Ovary (tissue), 9 donors: Measurements from ENCODE around the gene KCNA5. TPM values are rescaled to one million over a fixed set of nuclear protein-coding genes. Genes with fewer than 3 reads are reported as not detected.

Source experiments
- DNase-seq, 5 donors: peaks; one replicate each; pipeline ENCODE4 v3.0.0-alpha.2; 2019 to 2020
- H3K27ac ChIP-seq, 2 donors: fragments of 200-600 bp; one replicate each; pipeline versions ENCODE4 v1.5.1 to v1.8.0; 2019 to 2022
- H3K27me3 ChIP-seq: fragments of 200-600 bp; one replicate; pipeline ENCODE4 v1.8.0; 2022
- H3K36me3 ChIP-seq: fragments of 200-600 bp; sonication (generic); one replicate; pipeline ENCODE4 v1.5.1; 2019
- H3K4me1 ChIP-seq: one replicate; pipeline ENCODE4 v1.8.1; 2013; ENCODE audit warnings: mild to moderate bottlenecking, moderate library complexity; ENCODE audit not compliant: insufficient read depth
- H3K4me3 ChIP-seq: fragments of 200-600 bp; sonication (generic); one replicate; pipeline ENCODE4 v1.5.1; 2017
- H3K9me3 ChIP-seq, 2 donors: fragments of 200-600 bp in 1 of 2; sonication (generic) in 1 of 2; one replicate each; pipeline versions ENCODE4 v1.5.1 to v1.8.1; 2013 to 2019; ENCODE audit warnings: mild to moderate bottlenecking in 1 of 2, moderate library complexity in 1 of 2
- EP300 ChIP-seq: sonication (generic); formaldehyde crosslinking; IDR thresholded peaks from one replicate; pipeline ENCODE4 v1.6.1; 2017; ENCODE audit warnings: antibody characterized with exemption
- POLR2A ChIP-seq: fragments of 450-650 bp; IDR thresholded peaks from one replicate; pipeline ENCODE4 v1.6.1; 2017; ENCODE audit warnings: antibody characterized with exemption, mild to moderate bottlenecking, moderate library complexity
- WGBS, 3 donors: extraction: QIAGEN DNeasy Blood & Tissue Kit in 1 of 3; methylation state at CpG; one replicate each; pipeline versions ENCODE4 v1.1.5 to v1.1.7; 2013 to 2017; 5-methylcytosine and 5-hydroxymethylcytosine counted together
- intact Hi-C, 4 donors: fragments of 100-400 bp; cut with DNase I; formaldehyde crosslinking; loops; one replicate each; pipeline versions ENCODE4 v1.11.0 to v1.15.1; 2022 to 2023
- polyA plus RNA-seq, 2 donors: library from polyadenylated mRNA; stranded (reverse); fragments of 200-250 nt in 1 of 2; fragments of 350-450 nt in 1 of 2; fragmentation: Illumina TruSeq in 1 of 2; extraction: RNeasy Lipid Tissue Mini Kit (QIAGEN cat#74804) in 1 of 2; gene quantifications; one replicate each; pipeline ENCODE4 v1.2.3, GENCODE V29; 2013 to 2014
- total RNA-seq, 7 donors: library from RNA; depleted of rRNA in 2 of 7; stranded (reverse); fragments of >200 nt in 2 of 7; fragmentation: NEBNext Ultra II Directional in 3 of 7; extraction: Animal tissue kit (Norgen Biotek cat#: 25700) in 3 of 7; gene quantifications; one replicate each; pipeline versions ENCODE4 v1.1.0 to v1.2.4, GENCODE V29; 2016 to 2023
- TF ChIP-seq, protein P1 (sequence below), 3 donors: fragments of 450-650 bp in 2 of 3; fragments of 200-600 bp in 1 of 3; IDR thresholded peaks; one replicate each; pipeline versions ENCODE4 v1.5.1 to v1.8.0; 2016 to 2022; ENCODE audit warnings: antibody characterized with exemption in 3 of 3, mild to moderate bottlenecking in 1 of 3
- donor health status: DM: no; HTN: no; CAD: no; lungs with moderate emphysema.
- donor health status: DM: no; HTN: no; CAD: no.
- donor health status: Bipolar disorder and iron deficiency.
- donor health status: DM: yes; HTN: yes; CAD: no.
- donor health status: DM: no; HTN: no; CAD: no.
- donor health status: DM: yes; HTN: yes; CAD: no.

The KCNA5 gene
- total and polyA plus RNA-seq, 9 donors = 0.34 to 3.5 (median 0.74) TPM

DNA sequence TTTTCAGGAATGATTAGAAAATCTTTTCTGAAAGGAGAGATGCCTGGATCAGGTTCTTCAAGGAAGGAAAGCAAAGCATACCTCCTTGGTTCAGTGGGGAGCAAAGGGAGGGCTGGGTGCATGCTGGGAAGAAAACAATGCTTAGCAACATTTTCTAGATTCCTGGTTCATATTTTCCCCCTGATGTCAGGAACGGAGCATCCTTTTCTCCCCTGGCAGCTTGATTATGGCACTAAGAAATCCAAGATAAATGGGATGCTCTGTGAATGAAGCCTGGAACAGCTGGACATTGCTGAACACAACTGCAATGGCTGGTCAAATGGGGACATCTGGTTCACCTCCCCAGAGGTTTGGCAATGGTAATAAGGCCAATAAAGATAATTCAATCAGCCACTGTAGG lies 50.9 kb downstream of the KCNA5 start:
- no peaks in the 10 kb centered on the region for H3K4me1 ChIP-seq
- DNase-seq = no peak
- H3K27ac ChIP-seq = no peak overlapping the region
- no peaks in the 10 kb centered on the region for H3K9me3 ChIP-seq
- no peaks in the 10 kb centered on the region for H3K36me3 ChIP-seq
- H3K27me3 ChIP-seq = no peaks in the 10 kb centered on the region
- 11 to 13% (median 12%) methylated on average over 1 of the region's 1 CpG for WGBS, 3 donors
- TF ChIP-seq EP300 (no peak), POLR2A (no peak)
- TF ChIP-seq, protein P1, sequence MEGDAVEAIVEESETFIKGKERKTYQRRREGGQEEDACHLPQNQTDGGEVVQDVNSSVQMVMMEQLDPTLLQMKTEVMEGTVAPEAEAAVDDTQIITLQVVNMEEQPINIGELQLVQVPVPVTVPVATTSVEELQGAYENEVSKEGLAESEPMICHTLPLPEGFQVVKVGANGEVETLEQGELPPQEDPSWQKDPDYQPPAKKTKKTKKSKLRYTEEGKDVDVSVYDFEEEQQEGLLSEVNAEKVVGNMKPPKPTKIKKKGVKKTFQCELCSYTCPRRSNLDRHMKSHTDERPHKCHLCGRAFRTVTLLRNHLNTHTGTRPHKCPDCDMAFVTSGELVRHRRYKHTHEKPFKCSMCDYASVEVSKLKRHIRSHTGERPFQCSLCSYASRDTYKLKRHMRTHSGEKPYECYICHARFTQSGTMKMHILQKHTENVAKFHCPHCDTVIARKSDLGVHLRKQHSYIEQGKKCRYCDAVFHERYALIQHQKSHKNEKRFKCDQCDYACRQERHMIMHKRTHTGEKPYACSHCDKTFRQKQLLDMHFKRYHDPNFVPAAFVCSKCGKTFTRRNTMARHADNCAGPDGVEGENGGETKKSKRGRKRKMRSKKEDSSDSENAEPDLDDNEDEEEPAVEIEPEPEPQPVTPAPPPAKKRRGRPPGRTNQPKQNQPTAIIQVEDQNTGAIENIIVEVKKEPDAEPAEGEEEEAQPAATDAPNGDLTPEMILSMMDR (IDR thresholded peaks at IDR 0.05) = no peak
- H3K4me3 ChIP-seq = no peak overlapping the region
- intact Hi-C loops = no loop called here

DNA sequence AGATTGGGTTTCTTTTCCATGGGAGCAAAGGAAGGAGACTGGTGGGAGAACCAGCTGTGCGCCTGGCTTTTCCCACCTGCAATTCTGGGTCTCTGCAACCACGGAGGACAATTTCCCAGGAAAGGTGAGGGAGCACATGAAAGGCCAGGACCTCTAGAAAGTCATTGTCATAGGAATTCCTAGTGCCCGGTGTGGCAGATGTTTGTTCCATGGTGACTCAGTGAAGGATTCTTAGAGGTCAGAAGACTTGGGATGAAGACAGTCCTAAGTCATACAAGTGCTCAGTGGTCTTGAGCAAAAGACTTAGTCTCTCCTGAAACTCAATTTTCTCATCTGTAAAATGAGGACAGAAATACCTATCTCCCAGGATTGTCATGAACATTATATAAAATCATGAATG lies 51.3 kb downstream of the KCNA5 start:
- no peaks in the 10 kb centered on the region for H3K36me3 ChIP-seq
- WGBS, 3 donors = 85 to 90% (median 89%) methylated on average over 3 of the region's 3 CpGs
- no peaks in the 10 kb centered on the region for H3K4me1 ChIP-seq
- no peak overlapping the region for H3K27ac ChIP-seq
- TF ChIP-seq, protein P1 (IDR thresholded peaks at IDR 0.05) = no peak
- DNase-seq = no peak
- no peak overlapping the region for H3K4me3 ChIP-seq
- H3K27me3 ChIP-seq = no peaks in the 10 kb centered on the region
- intact Hi-C loops = no loop called here
- no peaks in the 10 kb centered on the region for H3K9me3 ChIP-seq

Other genes with a start within 250 kb of the KCNA5 start
- under 1 TPM in 3 of 7 donors, not detected in 4; 0.08 to 0.25 (median 0.23) TPM for gene KCNA1, start 134.0 kb upstream of the KCNA5 start, total RNA-seq
- under 1 TPM; 0.01 to 0.20 TPM for gene KCNA1, start 134.0 kb upstream of the KCNA5 start, polyA plus RNA-seq